ENCODE data around the gene NOL4L. TPM values are rescaled to one million over a fixed set of nuclear protein-coding genes. Genes with fewer than 3 reads are reported as not detected.

Gene NOL4L
- total RNA-seq, 6 experiments from 2014 or later, result 12.0 to 16.3 (median 13.2) TPM

DNA sequence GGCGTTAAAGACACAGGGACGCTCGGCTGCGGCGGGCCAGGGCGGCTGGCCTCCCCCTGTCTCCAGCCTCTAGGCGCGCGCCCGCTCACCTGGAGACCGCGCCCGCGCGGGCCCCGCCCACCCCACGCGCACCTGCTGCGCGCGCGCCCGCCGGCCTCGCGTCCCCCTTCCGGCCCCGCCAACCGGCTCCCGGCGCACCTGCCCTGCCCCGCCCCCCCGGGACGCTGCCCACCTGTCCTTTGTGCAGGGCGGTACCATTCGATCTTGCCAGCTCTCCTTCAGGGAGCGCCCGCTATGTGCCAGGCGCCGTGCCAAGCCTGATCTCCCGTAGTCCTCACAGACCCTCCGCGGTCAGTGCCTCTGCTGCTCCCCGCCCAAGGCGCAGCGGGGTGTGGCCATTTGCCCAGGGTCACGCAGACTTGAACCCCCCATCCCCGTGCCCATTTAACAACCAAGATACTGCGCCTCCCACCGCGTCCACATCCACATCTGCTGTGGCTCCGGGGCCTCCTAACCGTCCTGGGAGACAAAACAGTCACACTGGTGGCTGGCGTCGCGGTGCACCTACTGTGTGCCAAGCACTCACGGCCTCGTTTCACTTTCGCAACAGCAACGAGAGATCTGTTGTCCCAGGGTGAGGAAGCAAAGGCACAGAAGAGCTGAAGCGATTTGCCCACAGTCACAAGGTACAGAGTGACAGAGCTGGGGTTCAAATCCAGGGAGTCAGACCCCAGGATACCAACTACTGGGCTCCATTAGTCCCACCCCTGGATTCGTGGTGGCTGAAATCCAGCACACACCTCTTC, 48.1 kb downstream of the NOL4L start:
- Mint-ChIP-seq H3K9me3 (no peaks in the 10 kb centered on the region), H3K27ac (no peak overlapping the region), H3K4me1 (ENCODE audit: low read depth) (peaks cover 5% of the 10 kb centered on the region; the same call in 1 of the 2 replicates), H3K27me3 (ENCODE audit: insufficient read depth) (peaks cover 18% of the 10 kb centered on the region), H3K36me3 (ENCODE audit: low read depth) (no peaks in the 10 kb centered on the region), H3K4me3 (peak overlapping the region; percentile 53)
- no peak for DNase-seq
- TF ChIP-seq CTCF (IDR thresholded peaks at IDR 0.05), result no peak

- Mint-ChIP-seq H3K9me3 (no peaks in the 10 kb centered on the region), H3K36me3 (ENCODE audit: low read depth) (no peaks in the 10 kb centered on the region), H3K4me3 (no peak overlapping the region), H3K4me1 (ENCODE audit: low read depth) (peaks cover 5% of the 10 kb centered on the region; the same call in 1 of the 2 replicates), H3K27ac (no peak overlapping the region), H3K27me3 (ENCODE audit: insufficient read depth) (peaks cover 20% of the 10 kb centered on the region)
- DNase-seq, result no peak
- TF ChIP-seq CTCF (IDR thresholded peaks at IDR 0.05), result no peak
Measured at GRCh38 chr20:32535953-32536823, 48.9 kb downstream of the NOL4L start.

GRCh38 chr20:32535316-32535952, 49.7 kb downstream of the NOL4L start:
- Mint-ChIP-seq H3K4me3 (no peak overlapping the region), H3K27me3 (ENCODE audit: insufficient read depth) (peaks cover 22% of the 10 kb centered on the region), H3K27ac (no peak overlapping the region), H3K9me3 (no peaks in the 10 kb centered on the region), H3K4me1 (ENCODE audit: low read depth) (peaks cover 5% of the 10 kb centered on the region; the same call in 1 of the 2 replicates), H3K36me3 (ENCODE audit: low read depth) (no peaks in the 10 kb centered on the region)
- DNase-seq, result no peak
- TF ChIP-seq CTCF (IDR thresholded peaks at IDR 0.05), result no peak

- no peaks in the 10 kb centered on the region for H3K9me3 Mint-ChIP-seq
- H3K4me1 Mint-ChIP-seq (ENCODE audit: low read depth), result peaks cover 5% of the 10 kb centered on the region; the same call in 1 of the 2 replicates
- peaks cover 23% of the 10 kb centered on the region for H3K27me3 Mint-ChIP-seq (ENCODE audit: insufficient read depth)
- TF ChIP-seq CTCF (IDR thresholded peaks at IDR 0.05), result no peak
- no peak for DNase-seq
- H3K27ac Mint-ChIP-seq, result no peak overlapping the region
- H3K36me3 Mint-ChIP-seq (ENCODE audit: low read depth), result no peaks in the 10 kb centered on the region
- no peak overlapping the region for H3K4me3 Mint-ChIP-seq
Measured at GRCh38 chr20:32534661-32535240, 50.4 kb downstream of the NOL4L start.

- no peak for TF ChIP-seq CTCF (IDR thresholded peaks at IDR 0.05)
- no peaks in the 10 kb centered on the region for H3K9me3 Mint-ChIP-seq
- H3K27ac Mint-ChIP-seq, result no peak overlapping the region
- H3K27me3 Mint-ChIP-seq (ENCODE audit: insufficient read depth), result peaks cover 32% of the 10 kb centered on the region
- no peaks in the 10 kb centered on the region for H3K36me3 Mint-ChIP-seq (ENCODE audit: low read depth)
- DNase-seq, result no peak
- peaks cover 5% of the 10 kb centered on the region; the same call in 1 of the 2 replicates for H3K4me1 Mint-ChIP-seq (ENCODE audit: low read depth)
- H3K4me3 Mint-ChIP-seq, result no peak overlapping the region
Measured at GRCh38 chr20:32533732-32534131, 51.4 kb downstream of the NOL4L start.

Measured in HFFc6 (cell line).